CD4-positive, alpha-beta T cell treated with Interleukin-2 at 100 ng/mL for 4 hours (primary cell): ENCODE results near the gene AFF1.
"Not testable (repeated sequence)": the region's sequence is repeated elsewhere in the genome, so short reads cannot be mapped to it uniquely, and the experiment has no call there.

Experiments used
- DNase-seq: peaks from one replicate; pipeline ENCODE4 v3.0.0-alpha.2; 2020; ENCODE audit warnings: low spot score

AFF1 gene

GRCh38 chr4:87081826-87082225 is 147.0 kb downstream of the AFF1 start:
- no peak for DNase-seq

DNA sequence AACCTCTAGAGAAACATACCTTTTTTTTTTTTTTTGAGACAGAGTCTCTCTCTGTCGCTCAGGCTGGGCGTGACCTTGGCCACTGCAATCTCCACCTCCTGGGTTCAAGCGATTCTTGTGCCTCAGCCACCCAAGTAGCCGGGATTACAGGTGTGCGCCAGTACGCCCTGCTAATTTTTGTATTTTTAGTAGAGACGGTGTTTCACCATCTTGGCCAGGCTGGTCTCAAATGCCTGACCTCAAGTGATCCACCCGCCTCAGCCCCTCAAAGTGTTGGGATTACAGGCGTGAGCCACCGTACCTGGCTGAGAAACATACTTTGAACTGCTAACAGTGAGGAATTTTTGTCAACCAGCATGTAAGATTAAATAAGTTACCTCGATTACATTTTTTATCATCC is 150.9 kb downstream of the AFF1 start:
- DNase-seq: not testable (repeated sequence)

GRCh38 chr4:87086143-87086805 is 151.5 kb downstream of the AFF1 start:
- no peak for DNase-seq

GRCh38 chr4:87087015-87087414 is 152.2 kb downstream of the AFF1 start:
- no peak for DNase-seq

DNA sequence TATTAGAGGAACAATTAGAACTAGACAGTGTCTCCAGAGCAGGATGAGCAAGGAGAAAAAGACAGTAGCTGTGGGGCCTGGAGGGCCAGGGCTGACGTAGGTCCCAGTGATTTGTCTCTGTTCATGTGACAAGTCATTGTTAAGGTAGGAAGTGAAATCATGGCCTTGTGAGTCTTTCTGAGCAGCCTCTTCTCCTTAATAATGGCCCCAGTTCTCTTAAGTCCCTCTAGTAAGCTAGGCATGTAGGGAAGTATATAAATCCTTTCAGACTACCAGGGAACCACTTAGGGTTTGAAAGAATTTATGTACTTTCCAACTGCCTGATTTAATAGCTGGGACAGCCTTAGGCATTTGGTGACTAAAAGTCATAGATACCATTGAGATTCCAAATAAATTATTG is 152.6 kb downstream of the AFF1 start:
- no peak for DNase-seq

- no peak for DNase-seq
Observed at GRCh38 chr4:87088186-87088585, 153.4 kb downstream of the AFF1 start.

DNA sequence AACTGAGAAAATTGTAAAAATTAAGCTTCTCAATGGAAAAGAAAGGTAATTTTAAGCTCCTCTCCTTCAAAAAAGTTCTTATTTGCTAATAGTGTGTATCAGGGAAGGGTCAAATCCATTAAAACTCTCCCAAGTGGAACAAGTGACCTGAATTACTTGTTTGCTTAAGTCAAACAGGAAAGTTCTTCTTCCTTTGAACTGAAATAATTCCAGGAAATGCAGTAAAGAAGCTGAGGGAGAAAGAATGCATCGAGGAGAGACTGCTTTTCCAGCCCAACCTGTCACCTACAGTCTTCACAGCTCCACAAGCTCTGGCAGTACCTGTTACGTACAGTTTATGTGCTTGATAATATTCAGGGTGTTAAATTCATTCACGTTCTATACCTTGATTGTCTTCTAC is 154.6 kb downstream of the AFF1 start:
- DNase-seq: no peak

DNA sequence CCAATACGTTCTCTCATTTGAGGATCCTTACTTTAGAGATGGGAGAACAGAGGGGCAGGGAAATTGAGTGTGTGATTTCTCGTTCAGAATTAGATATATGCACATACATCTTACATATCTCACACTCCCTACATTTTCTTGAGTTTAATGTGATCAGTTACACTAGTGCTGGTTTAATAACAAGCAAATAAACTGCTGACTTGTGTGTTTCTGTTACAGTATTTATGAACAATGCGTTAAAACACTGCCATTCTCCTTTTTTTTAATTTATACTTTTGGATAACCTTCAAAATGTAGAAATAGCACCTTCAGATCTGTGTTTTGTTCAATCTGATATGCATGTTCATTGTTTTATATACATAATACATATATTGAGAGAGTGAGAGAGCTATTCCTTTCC is 155.5 kb downstream of the AFF1 start:
- DNase-seq: no peak

- DNase-seq: no peak
Observed at GRCh38 chr4:87092389-87093141, 157.8 kb downstream of the AFF1 start.

- peak; percentile 66 for DNase-seq
Observed at GRCh38 chr4:87093443-87094123, 158.8 kb downstream of the AFF1 start.

DNA sequence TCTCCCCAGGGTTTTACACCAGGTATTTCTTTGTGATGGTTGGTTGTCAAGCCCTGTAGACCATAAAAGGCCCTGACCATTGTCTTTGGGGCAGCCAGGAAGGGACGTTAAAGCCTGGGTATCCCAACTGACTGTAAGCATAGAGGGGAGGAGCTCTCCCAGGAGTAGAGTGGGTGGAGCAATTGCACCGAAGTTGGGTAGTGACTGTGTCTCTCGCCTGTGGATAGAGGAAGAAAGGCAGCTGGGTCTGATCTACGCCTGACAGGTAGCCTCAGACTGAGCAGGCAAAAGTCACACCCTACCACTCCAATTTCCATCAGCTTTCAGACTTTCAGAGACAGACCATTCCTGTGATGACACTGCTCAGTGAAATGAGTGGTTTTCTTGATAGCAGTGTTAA is 162.3 kb downstream of the AFF1 start:
- DNase-seq: no peak

GRCh38 chr4:87100168-87100567 is 165.4 kb downstream of the AFF1 start:
- no peak for DNase-seq

DNA sequence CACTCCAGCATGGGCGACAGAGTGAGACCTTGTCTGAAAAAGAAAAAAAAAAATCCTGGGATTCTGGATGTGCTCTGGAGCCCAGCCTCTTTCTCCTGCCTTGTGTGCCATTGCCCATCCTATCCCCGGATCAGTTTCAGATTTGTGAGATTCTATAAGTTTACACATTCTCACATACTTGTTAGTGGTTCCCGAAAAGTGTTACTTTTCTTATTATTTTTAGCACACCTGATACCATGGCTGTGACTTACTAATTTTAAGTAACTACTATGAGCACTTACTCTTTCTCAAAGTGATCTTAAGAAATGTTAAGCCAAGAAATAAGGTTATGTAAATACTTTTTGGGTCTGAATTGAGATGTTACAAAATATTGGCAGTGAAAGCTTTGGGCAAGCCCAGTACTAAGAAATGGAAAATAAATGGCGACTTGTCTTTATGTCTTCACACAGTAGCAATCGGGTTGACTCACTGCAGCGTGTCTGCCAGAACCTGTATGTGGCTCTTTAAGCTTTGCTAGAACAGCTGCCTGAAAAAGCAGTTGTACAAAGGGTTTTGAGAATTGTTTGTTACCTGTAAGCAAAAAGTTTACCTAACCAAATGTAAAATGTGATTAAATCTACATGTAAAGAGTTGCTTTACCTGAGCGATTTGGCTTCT is 166.9 kb downstream of the AFF1 start:
- DNase-seq: peak; percentile 29

GRCh38 chr4:87103086-87103485 is 168.3 kb downstream of the AFF1 start:
- peak; percentile 21 for DNase-seq

DNA sequence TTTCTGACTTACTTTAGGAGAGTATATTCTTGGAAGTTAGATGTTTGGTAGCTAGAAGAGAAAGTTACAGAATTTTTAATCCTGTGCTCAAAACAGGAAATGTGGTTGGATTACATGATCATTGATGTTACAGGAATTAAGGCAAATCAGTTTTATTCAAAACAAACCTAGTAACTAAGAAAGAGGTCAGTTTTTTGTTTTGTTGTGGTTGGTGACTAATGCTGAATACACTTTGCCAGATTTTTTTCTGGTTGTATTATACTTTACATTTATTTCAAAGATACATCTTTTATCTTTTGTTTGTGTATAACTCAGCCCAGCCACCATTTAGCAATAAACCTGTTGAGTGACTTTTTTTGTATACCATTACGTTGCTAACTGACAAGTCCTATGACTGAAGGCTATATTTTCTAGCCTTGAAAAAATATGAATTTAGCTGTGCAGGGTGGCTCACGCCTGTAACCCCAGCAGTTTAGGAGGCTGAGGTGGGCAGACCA is 168.9 kb downstream of the AFF1 start:
- peak; percentile 80 for DNase-seq

DNA sequence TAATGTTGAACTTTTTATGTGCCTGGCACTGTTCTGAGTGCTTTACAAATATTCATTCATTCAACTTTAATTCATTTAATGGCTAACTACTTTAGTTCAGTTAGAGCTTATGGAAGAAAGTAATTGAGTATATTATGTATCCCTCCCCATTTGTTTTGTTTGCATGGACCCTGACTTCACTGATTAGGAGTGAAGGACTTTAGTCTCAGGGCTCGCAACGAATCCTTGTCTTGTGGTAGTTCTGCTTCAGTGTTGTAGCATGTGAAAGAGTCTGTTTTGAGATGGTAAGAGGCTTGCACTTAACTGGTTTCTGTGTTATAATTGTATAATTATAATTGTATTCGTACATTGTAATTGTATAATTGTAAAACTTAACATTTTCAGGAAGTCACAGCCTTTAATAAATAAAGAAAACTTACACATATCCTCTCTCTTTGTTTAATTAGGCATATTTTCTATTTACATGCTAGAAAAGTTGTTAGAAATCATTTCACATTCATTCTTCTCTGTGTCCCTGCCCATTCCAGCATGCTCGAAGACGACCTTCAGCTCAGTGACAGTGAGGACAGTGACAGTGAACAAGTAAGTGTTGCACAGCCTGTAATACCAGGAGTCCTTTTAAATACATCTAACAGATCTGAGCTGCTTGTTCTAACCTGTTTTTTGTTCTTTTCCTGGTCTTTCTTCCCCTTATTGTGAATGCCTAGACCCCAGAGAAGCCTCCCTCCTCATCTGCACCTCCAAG is 170.5 kb downstream of the AFF1 start:
- no peak for DNase-seq

GRCh38 chr4:87108142-87108546 is 173.3 kb downstream of the AFF1 start:
- DNase-seq: no peak

DNA sequence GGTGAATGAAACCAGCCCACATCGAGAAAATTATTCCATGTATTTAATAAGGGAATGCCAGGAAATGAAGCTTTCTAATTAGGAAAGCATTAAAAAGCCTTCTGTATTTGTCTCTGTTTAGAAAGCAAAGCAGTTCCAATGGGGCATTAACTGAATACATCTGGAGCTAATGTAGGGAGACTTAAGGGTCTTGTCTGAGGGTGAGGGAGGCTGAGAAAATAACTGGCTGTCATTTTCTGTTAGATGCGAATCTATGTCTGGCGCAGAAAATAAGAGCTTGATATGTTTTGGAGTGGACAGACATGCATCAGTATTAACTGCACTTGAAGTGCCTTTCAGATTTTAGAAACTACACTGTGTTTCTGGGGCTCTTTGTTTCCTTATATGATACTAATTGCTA is 174.3 kb downstream of the AFF1 start:
- DNase-seq: no peak

DNA sequence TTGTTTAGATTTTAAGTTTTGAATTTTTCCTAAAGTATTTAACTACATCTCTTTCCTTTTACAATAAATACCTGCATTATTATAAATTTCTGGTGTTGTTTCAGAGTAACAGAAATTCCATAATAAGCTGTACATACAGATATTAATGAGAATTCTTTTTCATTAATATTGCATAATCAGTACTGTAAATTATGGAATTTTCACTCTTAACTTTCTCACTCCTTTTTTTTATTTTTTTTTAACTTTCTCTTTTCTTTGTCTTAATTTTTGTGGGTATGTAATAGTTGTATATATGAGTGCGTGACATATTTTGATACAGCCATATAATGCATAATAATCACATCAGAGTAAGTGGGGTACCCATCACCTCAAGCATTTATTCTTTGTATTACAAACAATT is 175.1 kb downstream of the AFF1 start:
- no peak for DNase-seq

DNA sequence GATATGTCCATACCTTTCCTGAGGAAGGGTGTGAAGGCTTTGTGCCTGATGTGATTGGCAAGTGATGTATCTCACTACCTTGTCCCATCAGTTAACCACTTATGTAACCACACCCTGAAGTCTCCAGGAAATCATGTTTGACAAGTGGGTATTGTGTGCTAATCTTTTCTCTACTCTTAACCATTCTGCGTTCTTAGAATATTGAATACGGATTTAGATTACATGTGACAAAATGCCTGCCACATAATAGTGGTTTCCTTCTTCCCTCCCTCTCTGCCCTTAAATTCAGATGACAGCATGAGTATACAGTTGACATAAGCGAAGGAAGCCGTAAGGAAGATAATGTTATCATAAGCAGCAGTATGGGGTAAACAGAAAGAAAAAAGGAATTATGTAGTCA is 177.3 kb downstream of the AFF1 start:
- DNase-seq: no peak

- no peak for DNase-seq
Observed at GRCh38 chr4:87114245-87115062, 179.6 kb downstream of the AFF1 start.
